Body of pancreas (tissue), 4 donors: ENCODE measurements around the gene ALDH3B2.

Experiments
- POLR2A ChIP-seq, 3 donors: fragments of 450-650 bp; IDR thresholded peaks; one replicate each; pipeline ENCODE4 v1.6.1; 2016; ENCODE audit warnings: antibody characterized with exemption in 3 of 3, mild to moderate bottlenecking in 2 of 3
- TF ChIP-seq, protein P1 (sequence below), 7 experiments: fragments of 450-650 bp in 4 of 7; fragments of 200-600 bp in 3 of 7; sonication (generic) in 3 of 7; IDR thresholded peaks; one replicate each; pipeline ENCODE4 v1.5.1; 2016 to 2019; ENCODE audit warnings: antibody characterized with exemption in 7 of 7

- TF ChIP-seq, protein P1, sequence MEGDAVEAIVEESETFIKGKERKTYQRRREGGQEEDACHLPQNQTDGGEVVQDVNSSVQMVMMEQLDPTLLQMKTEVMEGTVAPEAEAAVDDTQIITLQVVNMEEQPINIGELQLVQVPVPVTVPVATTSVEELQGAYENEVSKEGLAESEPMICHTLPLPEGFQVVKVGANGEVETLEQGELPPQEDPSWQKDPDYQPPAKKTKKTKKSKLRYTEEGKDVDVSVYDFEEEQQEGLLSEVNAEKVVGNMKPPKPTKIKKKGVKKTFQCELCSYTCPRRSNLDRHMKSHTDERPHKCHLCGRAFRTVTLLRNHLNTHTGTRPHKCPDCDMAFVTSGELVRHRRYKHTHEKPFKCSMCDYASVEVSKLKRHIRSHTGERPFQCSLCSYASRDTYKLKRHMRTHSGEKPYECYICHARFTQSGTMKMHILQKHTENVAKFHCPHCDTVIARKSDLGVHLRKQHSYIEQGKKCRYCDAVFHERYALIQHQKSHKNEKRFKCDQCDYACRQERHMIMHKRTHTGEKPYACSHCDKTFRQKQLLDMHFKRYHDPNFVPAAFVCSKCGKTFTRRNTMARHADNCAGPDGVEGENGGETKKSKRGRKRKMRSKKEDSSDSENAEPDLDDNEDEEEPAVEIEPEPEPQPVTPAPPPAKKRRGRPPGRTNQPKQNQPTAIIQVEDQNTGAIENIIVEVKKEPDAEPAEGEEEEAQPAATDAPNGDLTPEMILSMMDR (IDR thresholded peaks at IDR 0.05): no peak
- no peak for TF ChIP-seq POLR2A (IDR thresholded peaks at IDR 0.05)
These were observed 12.1 kb downstream of the ALDH3B2 start for GRCh38 chr11:67662142-67662834.
